GM19452 (cell line): ENCODE data around the gene RPS6KA4.
"Not testable (repeated sequence)": the region's sequence is repeated elsewhere in the genome, so short reads cannot be mapped to it uniquely, and the experiment has no call there.

Source experiments
- ATAC-seq: cut with Tn5 transposase; IDR thresholded peaks from one replicate; pipeline ENCODE4 v1.9.1; 2021; ENCODE audit not compliant: unreplicated experiment

Gene RPS6KA4

DNA sequence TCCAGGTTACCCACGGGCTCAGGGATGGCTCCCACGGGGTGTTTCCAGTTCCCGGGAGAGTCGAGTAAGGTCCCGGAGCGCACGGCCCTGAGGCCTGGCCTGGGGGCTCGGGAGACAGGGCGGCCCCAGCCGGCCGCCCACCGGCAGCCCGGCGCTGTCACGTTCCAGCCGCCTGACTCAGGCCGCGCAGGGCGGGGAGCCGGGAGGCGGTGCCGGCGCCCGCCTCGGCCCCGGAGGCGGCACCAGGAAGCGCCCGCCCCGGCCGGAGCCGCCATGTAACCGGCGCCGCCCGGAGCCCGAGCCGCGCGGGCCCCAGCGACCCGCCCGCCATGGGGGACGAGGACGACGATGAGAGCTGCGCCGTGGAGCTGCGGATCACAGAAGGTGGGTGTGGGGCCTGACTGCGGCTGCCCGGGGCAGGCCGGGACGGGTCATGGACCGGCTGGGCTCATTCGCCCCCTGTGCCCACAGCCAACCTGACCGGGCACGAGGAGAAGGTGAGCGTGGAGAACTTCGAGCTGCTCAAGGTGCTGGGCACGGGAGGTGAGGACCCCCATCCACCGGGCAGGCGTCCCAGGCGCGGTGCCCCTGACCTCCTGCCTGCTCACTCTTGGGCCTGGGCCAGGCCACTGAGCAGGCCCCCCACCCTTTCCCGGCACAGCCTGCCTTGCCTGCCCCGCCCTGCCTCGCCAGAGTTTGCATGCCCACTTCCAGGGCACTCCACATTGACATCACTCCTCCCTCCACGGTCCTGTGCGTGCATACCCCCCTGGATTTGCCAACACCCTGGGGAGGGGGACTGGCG is at the start of gene RPS6KA4:
Gene RPS6KA4, plus strand, starts transcription at position 256 of the 805 bp plus-strand sequence. Its CDS starts 74 bp downstream, at position 330.
- ATAC-seq = peak; percentile 65

DNA sequence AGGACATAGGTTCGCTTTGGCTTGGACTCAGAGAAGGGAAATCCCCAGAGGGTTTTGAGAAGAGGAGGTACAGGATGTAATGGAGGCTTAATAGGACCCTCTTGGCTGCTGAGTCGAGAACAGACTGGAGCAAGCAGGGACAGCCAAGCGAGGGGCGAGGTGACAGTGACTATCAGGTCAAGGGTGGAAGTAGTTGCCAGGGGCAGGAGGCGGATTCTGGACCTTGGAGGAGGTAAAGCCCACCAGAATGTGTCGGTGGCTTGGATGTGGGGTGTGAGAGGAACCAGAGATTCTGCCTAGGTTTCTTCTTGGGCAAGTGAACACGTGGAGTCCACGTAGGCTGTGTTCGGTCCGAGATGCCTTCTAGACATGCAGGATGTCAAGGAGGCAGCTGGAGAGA is 46.0 kb upstream of the RPS6KA4 start:
- ATAC-seq = no peak

- no peak for ATAC-seq
Observed at GRCh38 chr11:64313491-64314145, 45.3 kb upstream of the RPS6KA4 start.

DNA sequence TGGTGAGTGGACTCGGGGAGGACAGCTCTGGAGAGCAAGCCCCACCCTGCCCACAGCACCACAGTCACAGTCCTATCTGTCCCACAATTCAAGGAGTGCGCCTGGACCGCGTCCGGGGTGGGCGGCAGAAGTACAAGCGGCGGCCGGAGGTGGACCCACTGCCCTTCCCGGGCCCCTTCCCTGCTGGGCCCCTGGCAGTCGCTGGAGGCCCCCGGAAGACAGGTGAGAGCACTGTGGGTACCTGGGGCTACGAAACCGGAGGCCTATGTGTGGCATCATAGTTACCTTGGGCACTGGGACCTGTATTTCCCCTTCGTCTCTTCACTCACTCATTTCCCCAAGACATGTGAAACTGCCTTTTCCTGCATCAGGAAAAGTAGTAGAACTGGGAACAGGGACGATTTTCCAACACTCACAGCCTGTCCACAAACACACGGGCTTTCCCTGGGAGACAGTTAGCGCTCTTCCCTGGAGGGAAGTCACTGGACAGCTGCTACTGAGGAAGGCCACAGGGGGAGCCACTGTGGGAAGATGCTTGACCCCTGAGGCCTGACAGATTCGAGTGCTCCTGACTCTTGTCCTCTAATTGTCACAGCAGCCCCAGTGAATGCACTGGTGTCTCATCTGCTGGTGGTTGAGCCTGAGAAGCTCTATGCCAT is 44.7 kb upstream of the RPS6KA4 start:
- no peak for ATAC-seq

DNA sequence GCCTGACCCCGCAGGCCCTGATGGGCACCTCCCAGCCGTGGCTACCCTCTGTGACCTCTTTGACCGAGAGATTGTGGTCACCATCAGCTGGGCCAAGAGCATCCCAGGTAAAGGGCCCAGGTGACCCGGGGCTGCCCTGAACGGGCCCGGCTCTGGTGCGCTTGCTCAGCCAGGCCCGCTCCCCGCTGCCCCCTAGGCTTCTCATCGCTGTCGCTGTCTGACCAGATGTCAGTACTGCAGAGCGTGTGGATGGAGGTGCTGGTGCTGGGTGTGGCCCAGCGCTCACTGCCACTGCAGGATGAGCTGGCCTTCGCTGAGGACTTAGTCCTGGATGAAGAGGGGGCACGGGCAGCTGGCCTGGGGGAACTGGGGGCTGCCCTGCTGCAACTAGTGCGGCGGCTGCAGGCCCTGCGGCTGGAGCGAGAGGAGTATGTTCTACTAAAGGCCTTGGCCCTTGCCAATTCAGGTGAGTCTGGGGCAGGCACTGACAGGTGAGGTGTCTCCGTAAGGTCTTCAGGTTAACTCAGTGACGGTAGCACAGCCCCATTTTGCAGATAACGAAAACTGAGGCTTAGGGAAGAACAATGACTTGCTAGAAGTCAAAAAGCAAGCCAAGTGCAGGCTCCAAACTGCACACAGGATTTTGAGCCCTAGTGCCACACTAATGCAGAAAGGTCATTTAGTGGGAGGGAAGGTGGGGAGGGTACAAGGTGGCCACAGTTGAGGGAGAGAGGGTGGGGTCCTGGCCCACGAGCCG is 44.0 kb upstream of the RPS6KA4 start:
- no peak for ATAC-seq

DNA sequence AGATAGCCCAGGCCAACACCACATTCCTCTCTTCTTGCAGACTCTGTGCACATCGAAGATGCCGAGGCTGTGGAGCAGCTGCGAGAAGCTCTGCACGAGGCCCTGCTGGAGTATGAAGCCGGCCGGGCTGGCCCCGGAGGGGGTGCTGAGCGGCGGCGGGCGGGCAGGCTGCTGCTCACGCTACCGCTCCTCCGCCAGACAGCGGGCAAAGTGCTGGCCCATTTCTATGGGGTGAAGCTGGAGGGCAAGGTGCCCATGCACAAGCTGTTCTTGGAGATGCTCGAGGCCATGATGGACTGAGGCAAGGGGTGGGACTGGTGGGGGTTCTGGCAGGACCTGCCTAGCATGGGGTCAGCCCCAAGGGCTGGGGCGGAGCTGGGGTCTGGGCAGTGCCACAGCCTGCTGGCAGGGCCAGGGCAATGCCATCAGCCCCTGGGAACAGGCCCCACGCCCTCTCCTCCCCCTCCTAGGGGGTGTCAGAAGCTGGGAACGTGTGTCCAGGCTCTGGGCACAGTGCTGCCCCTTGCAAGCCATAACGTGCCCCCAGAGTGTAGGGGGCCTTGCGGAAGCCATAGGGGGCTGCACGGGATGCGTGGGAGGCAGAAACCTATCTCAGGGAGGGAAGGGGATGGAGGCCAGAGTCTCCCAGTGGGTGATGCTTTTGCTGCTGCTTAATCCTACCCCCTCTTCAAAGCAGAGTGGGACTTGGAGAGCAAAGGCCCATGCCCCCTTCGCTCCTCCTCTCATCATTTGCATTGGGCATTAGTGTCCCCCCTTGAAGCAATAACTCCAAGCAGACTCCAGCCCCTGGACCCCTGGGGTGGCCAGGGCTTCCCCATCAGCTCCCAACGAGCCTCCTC is 43.1 kb upstream of the RPS6KA4 start:
- not testable (repeated sequence) for ATAC-seq

DNA sequence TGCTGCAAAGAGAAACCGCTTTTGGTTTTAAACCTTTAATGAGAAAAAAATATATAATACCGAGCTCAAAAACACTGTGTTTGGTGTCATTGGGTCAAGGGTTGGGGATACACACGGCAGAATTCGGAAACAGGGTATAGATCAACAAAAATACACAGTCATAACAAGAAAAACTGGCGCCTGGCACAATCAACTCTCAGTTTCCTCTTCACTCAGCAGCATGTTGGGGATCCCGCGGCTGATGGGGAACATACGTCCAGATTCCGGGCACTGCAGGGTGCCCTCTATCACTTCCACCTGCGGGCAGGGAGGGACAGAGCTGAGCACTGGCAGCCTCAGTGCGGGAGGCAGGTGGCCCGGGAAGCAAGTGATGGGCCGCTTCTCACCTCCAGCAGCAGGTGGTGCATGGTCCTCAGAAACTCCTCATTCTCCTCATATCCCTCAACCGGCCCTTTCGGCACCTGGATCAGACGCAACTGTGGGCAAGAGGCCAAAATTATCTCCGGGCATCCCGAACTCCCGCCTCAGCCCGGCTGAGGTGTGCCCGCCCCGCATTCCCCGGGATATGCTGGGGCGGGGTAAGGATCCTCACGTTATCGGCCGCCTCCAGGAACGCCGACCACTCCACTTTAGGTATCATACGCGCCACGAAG is 42.2 kb upstream of the RPS6KA4 start:
- ATAC-seq = no peak

GRCh38 chr11:64317325-64317960 is 41.5 kb upstream of the RPS6KA4 start, which contains the start of gene TRMT112:
TRMT112 (minus strand) TSS chr11:64317559; CDS start chr11:64317526, 33 bp downstream.
- ATAC-seq = peak; percentile 62

DNA sequence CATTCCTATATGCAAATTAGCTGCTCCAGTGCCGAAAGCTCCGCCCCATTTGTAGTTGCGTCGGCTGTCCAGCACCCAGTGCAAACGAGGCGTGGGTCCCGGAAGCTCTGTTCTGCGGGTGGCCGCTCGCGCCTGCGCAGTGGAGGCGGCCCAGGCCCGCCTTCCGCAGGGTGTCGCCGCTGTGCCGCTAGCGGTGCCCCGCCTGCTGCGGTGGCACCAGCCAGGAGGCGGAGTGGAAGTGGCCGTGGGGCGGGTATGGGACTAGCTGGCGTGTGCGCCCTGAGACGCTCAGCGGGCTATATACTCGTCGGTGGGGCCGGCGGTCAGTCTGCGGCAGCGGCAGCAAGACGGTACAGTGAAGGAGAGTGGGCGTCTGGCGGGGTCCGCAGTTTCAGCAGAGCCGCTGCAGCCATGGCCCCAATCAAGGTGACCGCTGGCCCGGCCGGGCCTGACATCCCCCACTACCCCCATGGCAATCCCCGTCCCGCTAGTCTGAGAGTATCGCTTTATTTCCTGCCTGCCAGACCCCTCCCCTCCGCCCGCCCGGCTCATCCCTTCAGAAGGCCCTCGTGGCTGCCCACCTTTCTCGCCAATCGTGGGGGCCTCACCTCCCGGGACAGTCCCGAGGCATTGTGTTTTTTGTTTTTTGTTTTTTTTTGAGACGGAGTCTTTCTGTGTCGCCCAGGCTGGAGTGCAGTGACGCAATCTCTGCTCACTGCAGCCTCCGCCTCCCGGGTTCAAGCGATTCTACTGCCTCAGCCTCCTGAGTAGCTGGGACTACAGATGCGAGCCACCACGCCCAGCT is 40.8 kb upstream of the RPS6KA4 start, which contains the start of gene PRDX5:
Gene PRDX5, plus strand, starts transcription at position 161 of the 805 bp plus-strand sequence. Its CDS starts 95 bp downstream, at position 256.
- peak; percentile 70 for ATAC-seq

- ATAC-seq = no peak
Observed at GRCh38 chr11:64318766-64319761, 39.9 kb upstream of the RPS6KA4 start.

DNA sequence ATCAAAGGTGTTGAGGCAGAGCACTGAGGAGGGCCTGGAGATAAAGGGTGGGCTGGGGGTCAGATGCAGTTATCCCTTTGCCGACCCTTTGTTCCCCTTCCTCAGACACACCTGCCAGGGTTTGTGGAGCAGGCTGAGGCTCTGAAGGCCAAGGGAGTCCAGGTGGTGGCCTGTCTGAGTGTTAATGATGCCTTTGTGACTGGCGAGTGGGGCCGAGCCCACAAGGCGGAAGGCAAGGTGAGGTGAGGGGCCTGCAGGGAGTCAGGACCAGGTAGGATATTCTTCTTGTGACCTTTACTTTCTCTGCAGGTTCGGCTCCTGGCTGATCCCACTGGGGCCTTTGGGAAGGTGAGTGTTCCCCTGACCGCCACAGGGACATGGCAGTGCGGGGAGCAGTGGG is 38.4 kb upstream of the RPS6KA4 start:
- no peak for ATAC-seq

DNA sequence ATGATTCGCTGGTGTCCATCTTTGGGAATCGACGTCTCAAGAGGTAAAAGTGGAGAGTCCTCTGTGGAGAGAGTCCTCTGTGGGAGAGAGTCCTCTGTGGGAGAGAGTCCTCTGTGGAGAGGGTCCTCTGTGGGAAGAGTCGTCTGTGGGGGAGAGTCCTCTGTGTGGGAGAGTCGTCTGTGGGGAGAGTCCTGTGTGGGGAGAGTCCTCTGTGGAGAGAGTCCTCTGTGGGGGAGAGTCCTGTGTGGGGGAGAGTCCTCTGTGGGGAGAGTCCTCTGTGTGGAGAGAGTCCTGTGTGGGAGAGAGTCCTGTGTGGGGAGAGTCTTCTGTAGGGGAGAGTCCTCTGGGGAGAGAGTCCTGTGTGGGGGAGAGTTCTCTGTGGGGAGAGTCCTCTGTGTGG is 37.9 kb upstream of the RPS6KA4 start:
- ATAC-seq = no peak

DNA sequence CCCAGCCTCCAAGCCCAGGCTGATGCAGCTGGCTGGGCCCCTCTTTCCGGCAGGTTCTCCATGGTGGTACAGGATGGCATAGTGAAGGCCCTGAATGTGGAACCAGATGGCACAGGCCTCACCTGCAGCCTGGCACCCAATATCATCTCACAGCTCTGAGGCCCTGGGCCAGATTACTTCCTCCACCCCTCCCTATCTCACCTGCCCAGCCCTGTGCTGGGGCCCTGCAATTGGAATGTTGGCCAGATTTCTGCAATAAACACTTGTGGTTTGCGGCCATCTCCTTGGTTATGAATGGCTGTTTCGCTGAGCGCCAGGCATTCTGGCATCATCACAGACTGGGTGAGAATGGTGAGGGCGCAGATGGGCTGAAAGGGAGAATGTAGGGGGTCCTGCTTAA is 37.4 kb upstream of the RPS6KA4 start:
- no peak for ATAC-seq

DNA sequence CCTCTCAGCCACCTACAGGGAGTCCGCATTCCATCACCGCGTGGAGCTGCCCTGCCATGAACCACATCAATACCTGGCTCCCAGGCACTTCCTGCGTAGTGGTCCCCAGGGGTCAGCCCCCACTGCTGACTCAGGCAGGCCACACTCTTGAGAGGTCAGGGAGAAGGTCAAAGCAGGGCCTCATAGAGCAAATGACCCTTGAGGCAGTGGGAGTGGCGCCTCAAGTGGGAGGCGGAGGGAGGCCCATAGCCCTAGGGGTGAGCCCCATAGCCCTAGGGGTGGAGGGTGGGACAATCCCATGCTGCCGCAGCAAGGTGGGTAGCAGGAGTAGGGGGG is 36.1 kb upstream of the RPS6KA4 start:
- no peak for ATAC-seq

GRCh38 chr11:64323373-64323772 is 35.6 kb upstream of the RPS6KA4 start:
- ATAC-seq = no peak

DNA sequence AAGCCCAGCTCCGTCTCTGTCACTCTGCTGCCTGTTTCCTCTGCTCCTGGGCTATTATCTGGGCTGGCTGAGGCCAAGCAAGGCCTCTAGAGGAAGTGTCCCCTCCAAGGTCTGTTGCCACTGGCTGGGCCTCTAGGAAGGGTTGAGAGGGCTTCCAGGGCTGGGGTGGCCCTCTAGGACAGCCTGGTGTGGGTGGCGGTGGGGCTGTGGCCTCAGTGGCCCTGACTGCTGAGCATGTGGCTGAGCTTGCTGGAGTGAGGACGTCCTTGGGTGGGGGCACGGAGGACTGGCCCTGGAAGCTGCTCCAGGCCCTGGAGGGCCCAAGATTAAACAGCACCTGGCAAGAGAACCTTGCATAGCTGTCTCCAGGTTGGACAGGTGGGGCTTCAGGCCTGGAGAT is 35.0 kb upstream of the RPS6KA4 start:
- not testable (repeated sequence) for ATAC-seq
